ENCODE measurements around the gene PPP6R3.
"Not testable (repeated sequence)": the region's sequence is repeated elsewhere in the genome, so short reads cannot be mapped to it uniquely, and the experiment has no call there.

PPP6R3 gene

DNA sequence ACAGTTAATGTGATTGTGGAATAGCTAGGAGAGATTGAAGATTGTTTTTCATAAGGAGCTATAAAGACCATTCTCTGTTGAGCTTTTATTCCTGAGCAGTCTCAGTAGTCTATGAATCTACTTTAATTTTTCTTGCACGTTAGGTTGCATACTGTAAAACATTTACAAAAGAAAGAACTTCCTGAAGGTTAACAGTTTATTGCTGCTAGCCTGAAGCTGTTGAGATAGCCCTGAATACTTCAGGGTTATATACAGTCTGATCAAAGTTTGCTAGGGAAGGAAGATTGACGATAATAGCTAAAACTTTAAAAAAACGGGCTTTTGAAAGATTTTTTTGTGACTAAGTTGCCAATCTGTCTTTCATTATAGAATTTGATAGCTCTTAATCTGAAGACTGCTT, 64.8 kb downstream of the PPP6R3 start:
- no peak for DNase-seq (ENCODE audit: low spot score)

DNA sequence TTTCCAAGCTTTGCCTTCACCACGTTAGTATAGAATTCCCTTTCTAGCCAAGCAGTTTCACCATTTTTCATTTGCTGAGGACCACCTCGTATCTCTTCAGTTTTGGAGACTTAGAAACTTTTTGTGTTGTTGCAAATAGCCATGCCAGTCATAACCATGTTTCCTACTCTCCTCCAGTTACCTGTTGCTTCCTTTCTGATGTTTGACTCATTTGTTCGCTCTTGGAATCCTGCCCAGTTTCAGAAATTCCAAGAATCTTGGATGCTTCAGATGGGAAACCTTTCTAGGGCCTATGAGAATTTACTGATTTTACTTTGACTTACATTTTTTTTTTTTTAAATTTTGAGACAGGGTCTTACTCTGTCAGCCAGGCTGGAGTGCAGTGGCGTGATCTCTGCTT, 65.4 kb downstream of the PPP6R3 start:
- DNase-seq (ENCODE audit: low spot score) = no peak

DNA sequence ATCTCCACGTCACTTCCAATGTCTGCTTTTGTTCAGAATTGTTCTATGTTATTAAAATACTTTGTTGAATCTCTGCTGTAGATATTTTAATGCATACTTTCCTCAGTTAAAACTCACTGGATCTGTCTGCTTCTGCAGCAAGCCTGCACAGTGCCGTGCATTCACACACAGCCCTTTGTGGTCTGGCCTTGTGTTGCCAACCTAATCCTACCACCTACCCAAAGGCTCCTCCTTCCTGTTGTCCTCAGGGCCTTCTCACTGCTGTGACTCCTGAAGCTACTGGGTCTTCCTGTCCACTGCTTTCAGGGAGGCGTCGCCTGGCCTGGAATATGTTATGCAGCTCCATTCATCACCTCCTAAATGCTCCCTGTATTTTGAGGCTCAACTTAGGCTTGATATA, 67.0 kb downstream of the PPP6R3 start:
- no peak for DNase-seq (ENCODE audit: low spot score)

DNA sequence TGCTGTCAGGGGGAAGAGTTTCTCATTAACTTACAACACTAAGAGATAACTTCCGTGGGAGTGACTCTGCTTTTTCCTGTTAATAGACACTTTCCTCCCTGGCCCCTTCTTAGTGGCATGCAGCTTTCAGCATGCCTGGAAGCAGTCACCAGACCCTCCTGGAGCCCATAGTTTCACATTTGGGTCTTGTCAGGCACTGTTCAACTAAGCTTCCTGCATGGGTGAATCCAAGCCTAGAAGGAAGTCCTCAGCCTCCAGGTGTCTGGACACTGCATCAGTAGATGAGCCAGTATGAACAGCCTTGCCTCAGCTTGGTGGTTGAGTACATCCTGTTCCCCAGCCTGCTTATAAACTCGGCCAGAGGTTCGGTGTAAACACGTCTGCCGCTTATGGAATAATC, 68.1 kb downstream of the PPP6R3 start:
- DNase-seq (ENCODE audit: low spot score) = no peak

DNA sequence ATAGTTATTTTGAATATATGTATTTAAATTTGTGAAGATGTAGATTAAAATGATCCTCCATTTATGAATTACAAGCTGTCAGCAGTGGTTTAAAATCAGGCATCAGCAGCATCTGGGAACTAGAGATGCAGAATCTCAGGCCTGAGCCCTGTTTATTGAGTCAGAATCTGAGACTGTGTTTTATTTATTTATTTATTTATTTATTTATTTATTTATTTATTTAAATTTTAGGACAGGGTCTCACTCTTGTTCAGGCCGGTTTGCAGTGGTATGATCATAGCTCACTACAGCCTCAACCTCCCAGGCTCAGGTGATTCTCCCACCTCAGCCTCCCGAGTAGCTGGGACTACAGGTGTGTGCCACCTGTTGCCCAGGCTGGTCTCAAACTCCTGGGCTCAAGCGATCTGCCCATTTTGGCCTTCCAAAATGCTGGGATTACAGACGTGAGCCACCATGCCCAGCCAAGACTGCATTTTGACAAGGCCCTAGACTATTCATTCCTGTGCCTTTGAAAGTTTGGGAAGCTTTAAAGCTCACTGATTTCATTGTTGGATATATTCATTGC, 70.7 kb downstream of the PPP6R3 start:
- DNase-seq (ENCODE audit: low spot score) = no peak

DNA sequence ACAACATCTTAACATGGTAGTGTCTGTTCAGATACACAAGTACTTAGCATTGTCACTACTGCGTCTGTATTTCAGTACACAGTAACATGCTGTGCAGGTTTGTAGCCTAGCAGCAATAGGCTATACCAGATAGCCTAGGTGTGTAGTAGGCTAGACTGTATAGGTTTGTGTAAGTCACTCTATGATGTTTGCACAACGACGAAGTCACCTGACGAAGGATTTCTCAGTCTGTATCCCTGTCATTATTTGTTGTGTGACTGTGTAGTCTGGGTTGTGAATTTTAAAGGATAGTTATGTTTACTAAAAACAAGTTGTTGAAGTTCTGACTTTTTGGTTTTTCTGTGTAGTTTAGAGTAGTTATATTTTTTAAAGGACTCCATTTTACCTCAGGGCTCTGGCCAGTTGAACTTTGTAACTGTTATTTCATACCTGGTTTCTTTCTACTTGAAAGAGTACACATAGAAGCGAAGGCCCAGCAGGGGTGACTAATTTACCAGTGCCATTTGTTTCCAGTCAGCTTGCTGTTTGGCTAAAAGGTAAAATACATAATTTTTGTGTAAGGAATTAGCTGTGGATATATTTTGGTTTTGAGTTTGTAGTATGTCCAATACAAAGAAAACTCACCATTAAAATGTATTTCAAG, 72.3 kb downstream of the PPP6R3 start:
- no peak for DNase-seq (ENCODE audit: low spot score)

DNA sequence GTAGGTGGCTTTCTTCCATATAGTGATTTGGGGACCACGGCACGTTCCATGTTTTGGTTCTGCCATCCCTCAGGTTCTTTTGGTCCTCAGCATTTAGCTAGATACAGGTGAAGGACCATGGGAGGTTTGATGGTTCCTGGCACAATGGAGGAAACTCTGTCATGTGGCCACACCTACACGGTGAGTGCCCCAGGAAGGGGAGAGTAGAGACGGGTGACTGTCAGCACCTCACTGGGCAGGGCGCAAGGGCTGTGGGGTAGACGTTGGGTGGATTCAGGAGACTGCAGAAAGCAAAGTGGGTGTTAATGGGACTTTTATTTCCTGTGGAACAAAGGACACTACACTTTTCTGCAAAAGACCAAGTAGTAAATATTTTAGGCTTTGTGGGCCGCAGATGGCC, 73.4 kb downstream of the PPP6R3 start:
- no peak for DNase-seq (ENCODE audit: low spot score)

DNA sequence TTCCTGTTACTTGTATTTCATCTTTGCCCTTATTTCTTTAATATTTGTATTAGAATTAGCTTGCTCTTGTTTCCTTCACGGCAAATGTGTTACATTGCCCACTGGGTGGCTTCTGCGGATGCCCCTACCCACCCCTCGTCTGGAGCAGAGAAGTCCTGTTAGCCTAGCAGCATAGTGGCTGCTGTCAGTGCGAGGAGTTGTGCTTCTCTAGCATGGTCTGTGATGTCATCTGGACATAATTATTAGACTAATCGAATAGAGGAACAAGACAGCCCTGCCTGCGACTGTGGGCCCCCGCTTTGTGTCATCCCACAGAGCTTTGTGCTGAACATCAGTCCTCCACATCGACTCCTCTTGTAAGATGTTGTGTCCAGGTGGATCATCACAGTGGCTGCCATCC, 74.5 kb downstream of the PPP6R3 start:
- DNase-seq (ENCODE audit: low spot score) = no peak

DNA sequence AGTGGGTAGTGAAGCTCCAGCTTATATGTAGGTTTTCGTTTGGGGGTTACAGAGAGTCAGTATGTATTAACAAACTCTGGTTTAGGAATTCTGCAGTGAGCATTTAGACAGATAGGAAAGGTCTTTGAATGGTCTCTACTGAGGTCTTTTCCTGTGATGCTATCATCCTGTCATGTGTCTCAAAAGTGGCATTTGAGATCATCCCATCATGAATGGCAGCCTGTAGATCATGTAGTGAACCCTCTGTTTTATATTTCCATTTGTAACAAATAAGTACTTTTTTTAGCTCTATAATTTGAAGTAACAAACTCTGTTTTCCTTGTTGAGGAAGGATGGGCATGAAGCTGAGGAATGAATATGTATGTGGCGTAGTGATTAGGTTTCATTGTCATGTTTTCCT, 76.2 kb downstream of the PPP6R3 start:
- no peak for DNase-seq (ENCODE audit: low spot score)

DNA sequence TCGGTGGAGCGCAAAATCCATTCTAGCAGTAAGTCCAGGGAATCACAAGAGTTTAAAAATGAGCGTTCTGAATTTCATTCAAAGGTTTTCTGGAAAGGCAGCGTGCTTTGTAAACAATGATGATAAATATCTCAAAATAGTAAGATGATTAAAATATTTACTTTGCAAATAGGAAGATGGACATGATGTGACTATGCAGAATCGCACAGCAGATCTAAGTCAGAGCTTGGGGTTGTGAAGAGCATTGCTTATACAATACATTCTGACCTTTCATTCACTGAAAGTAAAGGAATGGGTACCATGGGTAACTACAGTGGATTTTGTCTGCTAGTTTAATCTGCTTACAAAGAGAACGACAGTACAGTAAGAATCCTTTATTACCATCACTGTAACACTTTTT, 77.5 kb downstream of the PPP6R3 start:
- no peak for DNase-seq (ENCODE audit: low spot score)

DNA sequence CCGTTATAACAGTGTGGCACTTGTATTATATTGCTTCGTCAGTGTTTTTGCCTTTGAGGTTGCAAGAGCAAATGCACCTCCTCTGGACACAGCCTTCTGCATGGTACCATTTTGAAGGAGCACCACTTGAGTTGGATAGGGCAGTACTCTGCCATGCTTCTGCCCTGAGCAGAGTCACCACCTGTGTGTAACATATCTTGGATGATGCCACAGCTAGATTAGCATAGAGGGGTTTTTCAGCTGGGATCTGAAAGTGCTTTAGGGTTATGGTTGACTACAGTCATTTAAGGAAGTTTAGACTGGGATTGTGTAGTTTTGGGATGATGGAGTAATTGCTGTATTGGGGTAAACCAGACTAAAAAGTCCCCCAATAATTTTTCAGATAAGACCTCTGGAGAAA, 78.8 kb downstream of the PPP6R3 start:
- DNase-seq (ENCODE audit: low spot score) = no peak

DNA sequence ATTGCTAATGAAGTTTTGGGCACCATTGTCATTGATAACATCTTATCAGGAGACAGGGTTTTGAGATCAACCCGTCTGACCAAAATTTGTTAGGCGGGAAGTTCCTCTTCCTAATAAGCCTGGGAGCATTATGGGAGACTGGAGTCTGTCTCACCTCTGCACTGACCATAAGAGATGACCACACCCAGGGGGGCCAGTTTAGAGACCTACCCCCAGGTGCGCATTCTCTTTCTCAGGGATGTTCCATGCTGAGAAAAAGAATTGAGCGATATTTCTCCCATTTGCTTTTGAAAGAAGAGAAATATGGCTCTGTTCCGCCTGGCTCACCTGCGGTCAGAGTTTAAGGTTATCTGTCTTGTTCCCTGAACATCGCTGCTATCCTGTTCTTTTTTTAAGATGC, 80.0 kb downstream of the PPP6R3 start:
- DNase-seq (ENCODE audit: low spot score) = not testable (repeated sequence)

DNA sequence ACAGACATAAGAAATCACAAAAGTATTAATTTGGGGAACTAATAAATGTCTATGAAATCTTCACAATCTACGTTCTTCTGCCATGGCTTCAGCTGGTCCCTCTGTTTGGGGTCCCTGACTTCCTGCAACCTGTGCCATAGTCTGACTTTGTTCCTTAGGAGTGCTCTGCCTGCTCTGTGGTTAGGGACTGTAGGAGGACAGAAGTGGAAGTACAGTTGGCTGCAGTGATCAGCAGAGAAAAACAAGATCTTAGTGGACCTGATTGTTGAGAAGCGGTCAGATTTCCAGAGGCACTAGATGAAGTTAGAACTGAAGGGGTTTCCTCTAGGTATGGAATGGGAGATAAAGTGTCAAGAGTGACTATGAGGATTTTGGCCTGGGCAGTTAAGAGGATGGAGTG, 80.6 kb downstream of the PPP6R3 start:
- no peak for DNase-seq (ENCODE audit: low spot score)

DNA sequence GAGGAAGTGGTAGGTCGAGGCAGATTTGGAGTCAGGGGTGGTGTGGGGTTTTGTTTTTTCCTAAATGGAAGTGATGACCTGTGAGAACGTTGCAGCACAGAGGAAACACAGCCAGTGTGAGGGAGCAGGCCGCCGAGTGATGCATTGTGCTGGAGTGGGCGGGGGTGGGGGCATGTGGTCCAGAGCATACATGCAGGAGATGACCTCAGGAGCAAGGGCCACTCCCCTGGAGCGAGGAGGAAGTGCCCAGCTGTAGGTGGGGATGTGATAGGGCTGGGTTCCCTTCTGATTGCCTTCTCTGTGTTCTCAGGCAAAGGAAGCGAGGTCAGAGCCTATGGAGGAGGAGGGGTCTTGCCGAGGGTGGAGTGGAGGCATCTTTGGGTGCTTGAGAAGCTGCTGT, 81.4 kb downstream of the PPP6R3 start:
- DNase-seq (ENCODE audit: low spot score) = no peak

DNA sequence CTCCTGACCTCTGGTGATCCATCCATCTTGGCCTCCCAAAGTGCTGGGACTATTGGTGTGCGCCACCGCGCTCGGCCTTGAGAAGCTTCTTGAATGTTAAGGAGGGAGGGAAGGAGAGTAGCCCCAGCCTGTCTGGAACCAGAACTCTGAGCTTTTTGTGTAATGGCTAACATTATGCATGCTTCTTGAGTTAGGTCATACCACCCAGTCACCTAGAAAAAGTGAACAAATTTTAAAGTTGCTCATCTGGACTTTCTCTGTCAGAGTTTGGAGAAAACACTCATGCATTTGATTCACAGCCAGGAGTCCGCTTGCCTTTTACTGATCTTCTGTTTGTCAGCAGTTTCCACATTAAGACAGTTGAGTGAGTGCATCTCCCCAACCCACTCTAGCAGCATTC, 82.1 kb downstream of the PPP6R3 start:
- peak; percentile 58 for DNase-seq (ENCODE audit: low spot score)

DNA sequence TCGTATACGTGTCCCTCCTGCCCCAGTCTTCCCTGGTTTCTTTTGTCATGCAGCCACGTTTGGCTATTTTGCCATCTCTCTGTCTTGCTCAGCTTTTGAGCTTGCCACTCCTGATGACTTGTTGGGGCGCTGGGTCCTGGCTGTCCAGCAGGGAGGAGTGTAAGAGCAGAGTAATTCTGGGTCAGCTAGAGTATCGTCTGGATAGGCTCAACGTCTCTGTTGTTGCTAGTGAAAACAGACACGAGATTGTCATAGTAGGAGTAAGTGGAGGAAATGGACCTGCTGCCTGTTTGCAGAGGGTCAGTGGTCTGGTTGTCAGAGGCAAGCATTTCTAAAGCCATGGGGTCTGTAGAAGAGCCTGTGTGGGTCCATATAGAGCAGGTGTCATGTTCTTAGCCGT, 83.0 kb downstream of the PPP6R3 start:
- no peak for DNase-seq (ENCODE audit: low spot score)

DNA sequence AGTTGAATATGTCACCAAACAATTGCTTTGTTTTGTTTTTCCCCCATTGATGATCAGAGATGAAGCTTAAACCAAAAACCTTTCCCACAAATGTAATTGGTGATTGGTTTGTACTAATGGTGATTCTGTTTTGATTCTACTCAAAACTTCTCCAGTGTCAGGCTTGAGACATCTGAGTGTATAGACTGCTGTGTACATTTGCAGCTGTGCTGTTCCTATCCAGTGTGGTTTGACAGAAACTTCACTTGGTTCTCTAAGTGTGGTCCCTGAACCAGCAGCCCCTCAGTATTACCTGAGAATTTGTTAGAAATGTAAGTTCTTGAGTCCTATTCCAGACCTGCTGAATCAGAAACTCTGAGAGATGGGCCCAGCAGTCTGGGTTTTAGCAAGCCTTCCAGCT, 84.8 kb downstream of the PPP6R3 start:
- DNase-seq (ENCODE audit: low spot score) = no peak

DNA sequence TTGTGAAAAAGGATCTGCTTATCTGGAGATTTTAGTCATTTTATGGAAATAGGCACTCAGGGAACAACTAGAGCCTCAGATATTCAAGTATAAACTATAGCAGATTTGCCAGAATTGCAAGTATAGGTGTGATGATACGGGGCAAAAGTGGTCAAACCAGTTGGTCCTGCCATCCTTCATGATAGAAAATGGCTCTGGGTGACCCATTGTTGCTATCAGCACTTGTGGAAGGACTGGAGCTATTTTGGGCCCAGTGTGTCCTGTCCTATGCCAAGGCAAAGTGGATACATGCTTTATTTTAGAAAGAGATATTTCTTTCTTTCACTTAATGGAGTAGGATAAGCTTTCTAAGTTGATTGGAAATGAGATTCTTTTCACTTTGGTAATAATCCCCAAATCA, 85.2 kb downstream of the PPP6R3 start:
- no peak for DNase-seq (ENCODE audit: low spot score)

DNA sequence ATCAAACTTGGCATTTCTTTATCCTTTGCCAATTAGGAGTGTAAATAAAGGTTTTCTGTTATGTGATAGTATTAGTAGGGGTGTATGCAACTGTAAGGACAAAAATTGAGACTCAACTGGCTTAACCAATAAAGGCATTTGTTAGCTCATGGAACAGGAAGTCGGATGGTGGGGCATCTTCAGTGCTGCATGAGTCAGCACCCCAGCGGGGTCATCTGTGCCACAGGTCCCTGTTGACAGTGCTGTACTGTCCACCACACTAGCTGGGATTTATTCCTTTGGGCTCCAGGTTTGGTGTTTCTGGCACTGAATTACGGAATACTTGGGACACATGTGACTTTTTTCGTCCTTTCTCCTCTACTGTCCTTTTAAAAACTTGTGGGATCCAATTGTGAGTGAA, 86.0 kb downstream of the PPP6R3 start:
- DNase-seq (ENCODE audit: low spot score) = no peak

DNA sequence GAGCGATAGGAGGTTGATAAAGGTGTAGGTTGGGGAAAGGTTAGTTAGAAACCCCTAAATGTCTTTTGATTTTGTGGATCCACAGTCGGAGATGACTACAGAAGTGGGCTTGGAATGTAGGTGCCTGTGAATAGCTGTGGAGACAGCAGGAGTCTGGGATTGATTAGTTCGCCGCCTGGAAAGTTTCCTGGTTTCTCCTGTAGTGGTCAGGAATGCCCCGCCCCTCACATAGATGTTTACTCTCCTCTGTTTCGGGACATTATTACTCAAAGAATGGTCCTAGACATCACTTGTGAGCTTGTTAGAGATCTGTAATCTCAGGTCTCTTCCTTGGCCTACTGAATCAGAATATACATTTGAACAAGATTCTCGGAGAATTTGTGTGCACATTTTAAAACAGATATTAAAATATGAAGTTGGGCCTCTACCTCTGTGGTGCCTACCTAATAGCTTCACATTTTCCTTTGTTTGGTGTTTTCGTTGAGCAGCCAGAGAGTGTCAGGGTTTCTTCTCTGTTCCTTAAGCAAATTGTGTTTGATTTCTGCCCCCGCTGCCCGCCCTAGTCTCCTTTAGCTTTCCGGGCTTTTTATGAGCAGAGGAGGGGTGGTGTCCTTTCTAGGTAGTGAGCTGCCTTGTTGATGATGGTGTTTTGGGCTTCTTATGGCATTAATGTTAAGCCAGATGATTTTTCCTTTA, 89.4 kb downstream of the PPP6R3 start:
- no peak for DNase-seq (ENCODE audit: low spot score)

DNA sequence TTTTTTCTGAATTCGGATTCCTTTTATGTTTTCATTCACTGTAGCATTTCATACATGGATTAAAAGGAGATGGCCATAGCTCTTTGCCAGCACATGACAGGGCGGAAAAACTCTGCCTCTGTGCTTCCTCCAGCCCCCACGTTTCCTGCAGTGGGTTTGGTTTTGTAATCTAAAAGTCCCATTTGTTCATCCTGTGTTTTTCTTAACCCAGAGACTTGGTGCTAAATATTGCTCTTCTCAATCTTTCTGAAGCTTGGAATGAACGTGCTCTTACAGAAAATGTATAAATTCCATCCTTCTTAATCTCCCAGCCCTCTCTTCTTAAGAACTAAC, 89.9 kb downstream of the PPP6R3 start:
- DNase-seq (ENCODE audit: low spot score) = no peak

DNA sequence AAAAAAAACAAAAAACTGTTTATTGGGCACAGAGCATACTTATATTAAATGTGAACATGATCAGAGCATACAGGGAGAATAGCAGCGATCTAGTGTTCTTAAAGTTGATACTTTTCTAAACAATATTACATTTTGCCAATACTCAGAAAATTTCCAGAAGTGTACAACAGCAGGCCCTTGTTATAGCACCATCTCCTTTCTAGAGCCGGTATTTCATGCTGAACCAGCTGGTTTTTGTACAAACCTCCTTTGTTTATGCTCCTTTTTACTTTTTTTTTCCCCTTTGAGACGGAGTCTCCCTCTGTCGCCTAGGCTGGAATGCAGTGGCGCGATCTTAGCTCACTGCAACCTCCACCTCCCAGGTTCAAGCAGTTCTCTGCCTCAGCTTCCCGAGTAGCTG, 90.7 kb downstream of the PPP6R3 start:
- no peak for DNase-seq (ENCODE audit: low spot score)

DNA sequence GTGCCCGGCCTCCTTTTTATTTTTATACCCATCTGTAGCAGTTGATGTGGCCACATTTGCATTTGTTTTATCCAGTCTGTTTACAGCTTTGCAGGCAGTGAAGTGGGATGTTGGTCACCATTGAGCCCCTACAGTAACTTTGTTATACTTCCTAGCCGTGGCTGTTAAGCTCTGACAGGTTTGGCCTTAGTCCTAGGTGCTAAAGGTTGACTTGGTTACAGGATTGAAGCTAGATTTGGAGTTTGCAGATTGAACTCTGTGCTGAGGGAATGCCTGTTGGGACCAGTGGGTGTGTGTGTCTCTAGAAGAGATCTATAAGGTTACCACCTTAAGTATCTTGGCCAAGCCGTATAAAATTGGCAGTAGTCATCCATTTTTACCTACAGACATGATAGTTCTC, 91.2 kb downstream of the PPP6R3 start:
- no peak for DNase-seq (ENCODE audit: low spot score)

DNA sequence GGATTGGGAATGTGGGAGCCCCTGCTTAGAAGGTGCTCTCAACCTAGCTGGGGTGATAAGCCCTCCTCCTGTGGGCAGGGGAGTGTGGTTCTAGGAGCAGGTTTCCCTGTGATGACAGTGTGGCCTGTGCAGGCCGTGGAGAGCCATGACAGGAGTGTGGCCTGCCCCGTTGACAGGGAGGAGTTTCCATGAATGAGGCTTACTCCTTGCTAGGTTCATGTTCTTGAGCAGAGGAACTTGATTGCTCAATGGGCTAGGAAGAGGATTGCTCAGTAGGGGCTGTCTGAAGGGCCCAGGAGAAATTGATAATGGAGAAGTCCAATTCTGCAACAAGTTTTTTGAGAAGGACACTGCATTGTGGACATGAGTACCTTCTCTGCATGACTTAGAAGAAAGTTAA, 92.0 kb downstream of the PPP6R3 start:
- no peak for DNase-seq (ENCODE audit: low spot score)
